NCI-H2171 treated with DMSO at 0.1 percent for 48 hours (cell line): ENCODE results near the gene CRYBB3.

Source experiments
- DNase-seq: peaks from one replicate; lab custom pipeline; 2025; lab: John Stamatoyannopoulos, UW

Gene CRYBB3

GRCh38 chr22:25199731-25200520 is at the start of gene CRYBB3:
Gene CRYBB3, plus strand, starts transcription at chr22:25199858. Its CDS starts 1,539 bp downstream, at chr22:25201397.
- DNase-seq = no peak

- no peak for DNase-seq
Measured at GRCh38 chr22:25153961-25154666, 45.5 kb upstream of the CRYBB3 start.

GRCh38 chr22:25154667-25154999 is 45.0 kb upstream of the CRYBB3 start:
- DNase-seq = no peak

DNA sequence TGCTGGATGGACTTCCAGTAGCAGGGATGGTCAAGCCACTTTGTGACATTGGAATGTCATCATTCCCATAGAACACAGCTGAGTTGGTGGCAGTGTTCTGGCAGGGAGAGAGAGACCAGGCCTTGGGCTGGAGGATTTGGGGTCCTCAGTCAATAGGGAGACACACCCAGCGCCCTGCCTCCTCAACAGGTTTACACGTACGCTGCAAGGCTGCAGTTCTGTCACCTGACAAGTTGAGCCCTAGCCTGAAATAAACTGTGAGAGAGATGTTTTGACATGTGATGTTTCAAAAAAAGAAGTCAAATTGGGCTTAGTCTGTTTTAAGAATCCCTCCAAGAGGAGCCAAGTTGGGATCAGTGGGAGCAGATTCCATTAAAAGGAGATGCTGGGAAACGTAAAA is 42.9 kb upstream of the CRYBB3 start:
- no peak for DNase-seq

- peak; percentile 29 for DNase-seq
Measured at GRCh38 chr22:25159028-25159427, 40.6 kb upstream of the CRYBB3 start.

- no peak for DNase-seq
Measured at GRCh38 chr22:25160120-25160996, 39.3 kb upstream of the CRYBB3 start.

DNA sequence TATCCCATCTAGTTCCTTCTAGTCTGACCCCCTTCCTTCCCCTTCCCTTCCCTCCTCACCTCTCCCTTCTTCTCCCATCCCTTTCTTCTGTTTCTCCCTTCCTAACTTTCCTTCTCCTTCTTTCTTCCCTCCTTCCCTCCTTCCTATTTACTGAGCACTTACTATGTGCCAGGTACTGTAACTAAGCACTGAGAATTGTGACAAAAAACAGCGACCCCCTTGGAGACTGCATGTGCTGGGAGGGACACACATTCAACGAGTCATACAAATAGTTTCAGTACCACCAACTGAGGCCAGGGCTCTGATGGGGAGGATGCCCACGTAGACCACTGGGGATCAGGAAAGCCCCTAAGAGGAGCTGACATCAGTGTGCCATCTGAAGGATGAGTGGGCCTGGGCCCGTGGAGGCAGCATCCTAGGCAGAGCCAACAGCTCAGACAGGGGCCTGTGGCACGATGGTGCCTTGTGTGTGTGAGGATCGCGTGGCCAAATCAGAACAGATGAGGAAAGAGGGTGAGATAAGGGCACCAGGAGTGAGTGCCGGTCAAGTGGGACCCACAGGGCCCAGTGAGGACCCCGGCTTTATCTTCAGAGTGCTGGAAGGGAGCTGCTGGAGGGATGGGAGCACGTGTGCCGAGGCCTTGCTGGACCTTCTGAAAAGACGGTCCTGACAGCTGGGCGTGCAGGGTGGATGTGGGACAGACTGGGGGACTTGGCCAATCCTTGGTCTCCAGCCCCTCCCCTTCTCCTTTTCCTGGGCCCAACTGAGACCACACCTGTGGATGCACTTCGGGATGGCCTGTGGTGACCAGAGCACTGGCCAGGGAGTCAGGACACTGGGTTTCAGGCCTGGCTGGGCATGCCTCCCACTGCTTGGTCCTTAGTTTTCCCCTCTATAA is 38.4 kb upstream of the CRYBB3 start:
- no peak for DNase-seq

GRCh38 chr22:25161916-25162530 is 37.6 kb upstream of the CRYBB3 start:
- DNase-seq = no peak

DNA sequence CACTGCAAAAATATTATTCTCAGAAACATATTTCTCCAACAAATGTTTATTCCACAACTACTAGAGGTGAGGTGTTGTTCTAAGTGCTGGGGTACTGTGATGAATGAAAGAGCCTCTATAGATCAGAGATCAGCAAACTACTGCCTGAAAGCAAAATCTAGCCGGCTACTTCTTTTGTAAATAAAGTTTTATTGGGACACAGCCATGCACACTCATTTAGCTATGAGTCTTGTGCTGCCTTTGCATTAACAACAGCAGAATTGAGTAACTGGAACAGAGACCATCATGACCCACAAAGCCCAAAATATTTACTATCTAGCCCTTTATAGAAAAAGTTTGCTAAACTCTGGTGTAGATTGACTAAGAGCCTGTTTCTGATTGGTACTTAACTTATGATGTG is 37.1 kb upstream of the CRYBB3 start:
- no peak for DNase-seq

GRCh38 chr22:25165785-25166184 is 33.9 kb upstream of the CRYBB3 start:
- DNase-seq = no peak

GRCh38 chr22:25166266-25167040 is 33.2 kb upstream of the CRYBB3 start:
- DNase-seq = no peak

DNA sequence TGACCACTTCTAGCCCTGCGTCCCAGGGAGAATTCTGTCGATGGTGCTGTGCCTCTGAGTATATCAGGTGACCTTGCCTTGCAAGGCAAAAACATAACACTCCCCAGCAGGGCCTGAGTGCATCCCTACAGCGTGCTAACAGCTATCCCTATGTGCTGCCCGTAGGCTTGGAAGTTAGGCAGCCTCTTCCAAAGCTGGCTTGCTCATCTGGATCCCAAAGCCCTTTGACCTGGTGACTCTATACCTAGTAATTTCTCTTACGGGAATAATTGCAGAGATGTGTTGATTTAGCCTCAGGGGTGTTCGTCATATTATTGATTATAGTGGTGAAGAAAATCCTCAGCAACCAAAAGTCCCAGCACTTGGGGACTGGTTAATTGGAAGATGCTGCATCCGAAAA is 32.6 kb upstream of the CRYBB3 start:
- no peak for DNase-seq

GRCh38 chr22:25167834-25168601 is 31.6 kb upstream of the CRYBB3 start:
- DNase-seq = no peak

DNA sequence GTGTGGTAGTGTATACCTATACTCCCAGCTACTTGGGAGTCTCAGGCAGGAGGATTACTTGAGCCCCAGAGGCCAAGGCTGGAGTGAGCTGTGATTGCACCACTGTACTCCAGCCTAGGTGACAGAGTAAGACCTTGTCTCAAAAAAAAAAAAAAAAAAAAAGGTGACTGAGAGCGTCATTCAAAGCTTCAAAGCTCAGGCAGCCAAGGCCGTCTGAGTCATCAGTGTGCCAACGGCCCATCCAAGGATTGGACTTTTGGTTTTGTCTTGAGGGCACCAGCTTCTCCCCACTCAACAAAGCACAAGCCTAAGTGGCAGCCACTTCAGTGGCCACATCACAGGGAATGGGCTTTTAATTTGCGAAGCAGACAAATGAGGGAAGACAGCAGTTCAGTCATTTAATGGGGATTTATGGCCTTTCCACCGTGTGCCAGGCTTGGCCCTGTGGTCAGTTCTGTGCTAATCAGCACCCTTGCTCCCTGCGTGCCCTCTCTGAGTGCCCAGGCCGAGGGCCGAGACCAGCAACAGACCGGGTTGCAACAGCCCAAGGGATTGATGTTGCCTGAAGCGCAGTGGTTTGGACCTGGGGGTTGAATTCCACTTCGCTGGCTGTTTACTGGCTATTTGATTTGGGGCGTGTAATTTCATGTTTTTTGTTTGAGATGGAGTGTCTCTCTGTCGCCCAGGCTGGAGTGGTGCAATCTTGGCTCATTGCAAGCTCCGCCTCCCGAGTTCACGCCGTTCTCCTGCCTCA is 30.2 kb upstream of the CRYBB3 start:
- no peak for DNase-seq

- DNase-seq = no peak
Measured at GRCh38 chr22:25170426-25170980, 29.2 kb upstream of the CRYBB3 start.

DNA sequence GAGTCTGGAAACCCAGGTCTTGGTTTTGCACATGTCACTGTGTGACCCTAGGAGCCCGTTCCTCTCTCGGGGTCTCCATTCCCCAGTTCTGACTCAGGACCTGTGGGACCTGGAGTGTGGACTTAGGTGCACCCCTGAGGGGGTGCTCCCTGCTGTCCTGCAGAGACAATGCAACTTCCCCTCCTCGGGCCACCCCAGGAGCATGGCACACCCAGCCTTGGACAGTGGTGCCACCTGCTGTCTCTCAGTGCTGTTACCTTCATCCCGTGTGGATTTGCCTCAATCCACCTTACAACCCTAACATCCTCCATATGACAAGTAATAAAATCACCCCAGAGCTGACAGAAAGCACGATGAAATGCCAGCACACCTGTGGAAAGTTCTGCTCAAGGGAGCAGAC is 27.5 kb upstream of the CRYBB3 start:
- DNase-seq = no peak

- DNase-seq = no peak
Measured at GRCh38 chr22:25174156-25174887, 25.3 kb upstream of the CRYBB3 start.

- DNase-seq = no peak
Measured at GRCh38 chr22:25174888-25175411, 24.7 kb upstream of the CRYBB3 start.
